NCI-H748 (cell line): Measurements from ENCODE around the gene PTPRU.
"Not testable (repeated sequence)": the region's sequence is repeated elsewhere in the genome, so short reads cannot be mapped to it uniquely, and the experiment has no call there.

ENCODE experiments used
- DNase-seq: peaks from one replicate; lab custom pipeline; 2025; ENCODE audit not compliant: unreplicated experiment; lab: John Stamatoyannopoulos, UW

The PTPRU gene

DNA sequence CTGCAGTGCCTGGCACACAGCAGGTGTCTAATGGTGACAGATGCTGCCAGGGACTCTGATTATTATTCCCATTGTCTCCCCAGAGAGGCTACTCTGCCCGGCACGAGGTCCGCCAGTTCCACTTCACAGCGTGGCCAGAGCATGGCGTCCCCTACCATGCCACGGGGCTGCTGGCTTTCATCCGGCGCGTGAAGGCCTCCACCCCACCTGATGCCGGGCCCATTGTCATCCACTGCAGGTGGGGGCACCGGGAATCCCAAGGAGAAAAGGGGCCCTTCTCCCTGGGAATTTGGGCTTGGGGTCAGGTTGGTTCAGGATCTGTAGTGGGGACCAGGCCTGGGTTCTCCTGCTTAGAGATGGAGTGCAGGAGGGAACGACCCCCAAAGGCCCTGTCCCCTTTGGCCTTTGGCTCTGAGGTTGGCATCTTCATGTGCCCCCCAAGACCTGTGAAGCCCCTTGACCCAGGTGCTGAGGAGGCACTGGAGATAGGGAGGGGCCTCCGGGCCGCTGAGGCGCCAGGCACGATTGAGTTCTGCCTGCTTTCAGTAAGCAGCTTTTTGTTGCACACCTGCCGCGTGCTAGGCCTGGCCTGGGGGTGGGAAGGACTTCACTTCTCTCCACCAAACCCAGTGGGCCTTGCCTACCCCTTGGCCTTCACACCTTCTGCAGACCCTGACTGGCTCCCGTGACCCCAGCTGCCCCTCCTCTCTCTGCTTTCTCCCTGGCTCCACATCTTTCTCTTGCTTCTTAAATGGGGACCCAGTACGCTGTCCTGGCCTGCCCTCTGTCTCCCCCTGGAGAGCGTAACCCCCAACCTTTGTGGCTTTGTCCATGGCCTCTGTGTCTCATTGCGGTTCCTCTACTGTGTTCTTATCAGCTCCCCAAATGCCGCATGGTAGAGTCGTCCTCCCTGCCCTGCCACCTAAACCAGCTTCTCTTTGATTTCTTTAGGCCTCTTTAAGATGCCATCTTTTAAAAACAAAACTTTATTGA lies 76.4 kb downstream of the PTPRU start:
- DNase-seq: no peak

DNA sequence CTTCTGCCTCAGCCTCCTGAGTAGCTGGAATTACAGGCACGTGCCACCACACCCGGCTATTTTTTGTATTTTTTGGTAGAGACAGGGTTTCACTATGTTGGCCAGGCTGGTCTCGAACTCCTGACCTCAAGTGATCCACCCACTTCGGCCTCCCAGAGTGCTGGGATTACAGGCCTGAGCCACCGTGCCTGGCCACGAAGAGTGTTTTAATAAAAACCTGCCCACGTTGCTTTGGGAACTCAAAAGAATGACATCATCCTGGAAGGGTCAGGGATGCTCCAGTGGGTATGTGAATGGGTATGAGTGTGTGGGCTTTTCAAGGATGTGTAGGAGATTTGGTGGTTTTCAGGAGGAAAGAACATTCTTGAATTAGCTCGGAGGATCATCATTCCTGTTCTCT lies 78.4 kb downstream of the PTPRU start:
- not testable (repeated sequence) for DNase-seq

DNA sequence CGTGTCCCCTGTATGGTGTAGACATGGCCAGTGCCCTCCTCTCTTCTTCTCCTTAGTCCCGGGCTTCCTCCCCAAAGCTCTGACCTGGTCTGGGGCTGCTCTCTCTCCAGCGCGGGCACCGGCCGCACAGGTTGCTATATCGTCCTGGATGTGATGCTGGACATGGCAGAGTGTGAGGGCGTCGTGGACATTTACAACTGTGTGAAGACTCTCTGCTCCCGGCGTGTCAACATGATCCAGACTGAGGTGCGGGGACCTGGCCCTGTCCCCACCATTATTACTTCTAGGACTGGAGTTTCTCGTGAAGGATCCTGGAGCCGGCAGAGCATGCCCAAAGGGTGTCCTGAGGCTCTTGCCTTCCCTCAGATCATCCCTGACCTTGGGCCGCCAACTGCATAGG lies 78.9 kb downstream of the PTPRU start:
- no peak for DNase-seq

DNA sequence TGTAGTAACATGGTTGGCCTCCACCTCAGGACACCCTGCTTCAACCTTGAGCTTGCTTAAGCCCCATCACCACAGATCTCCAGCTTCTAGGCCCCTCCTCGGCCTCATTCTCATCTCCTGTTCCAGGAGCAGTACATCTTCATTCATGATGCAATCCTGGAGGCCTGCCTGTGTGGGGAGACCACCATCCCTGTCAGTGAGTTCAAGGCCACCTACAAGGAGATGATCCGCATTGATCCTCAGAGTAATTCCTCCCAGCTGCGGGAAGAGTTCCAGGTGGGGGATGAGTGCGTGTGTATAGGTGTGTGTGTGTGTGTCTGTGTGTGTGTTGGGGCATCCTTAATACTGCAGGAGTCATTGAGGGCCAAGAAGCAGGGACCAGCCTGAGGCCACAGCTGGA lies 79.6 kb downstream of the PTPRU start:
- DNase-seq: no peak

DNA sequence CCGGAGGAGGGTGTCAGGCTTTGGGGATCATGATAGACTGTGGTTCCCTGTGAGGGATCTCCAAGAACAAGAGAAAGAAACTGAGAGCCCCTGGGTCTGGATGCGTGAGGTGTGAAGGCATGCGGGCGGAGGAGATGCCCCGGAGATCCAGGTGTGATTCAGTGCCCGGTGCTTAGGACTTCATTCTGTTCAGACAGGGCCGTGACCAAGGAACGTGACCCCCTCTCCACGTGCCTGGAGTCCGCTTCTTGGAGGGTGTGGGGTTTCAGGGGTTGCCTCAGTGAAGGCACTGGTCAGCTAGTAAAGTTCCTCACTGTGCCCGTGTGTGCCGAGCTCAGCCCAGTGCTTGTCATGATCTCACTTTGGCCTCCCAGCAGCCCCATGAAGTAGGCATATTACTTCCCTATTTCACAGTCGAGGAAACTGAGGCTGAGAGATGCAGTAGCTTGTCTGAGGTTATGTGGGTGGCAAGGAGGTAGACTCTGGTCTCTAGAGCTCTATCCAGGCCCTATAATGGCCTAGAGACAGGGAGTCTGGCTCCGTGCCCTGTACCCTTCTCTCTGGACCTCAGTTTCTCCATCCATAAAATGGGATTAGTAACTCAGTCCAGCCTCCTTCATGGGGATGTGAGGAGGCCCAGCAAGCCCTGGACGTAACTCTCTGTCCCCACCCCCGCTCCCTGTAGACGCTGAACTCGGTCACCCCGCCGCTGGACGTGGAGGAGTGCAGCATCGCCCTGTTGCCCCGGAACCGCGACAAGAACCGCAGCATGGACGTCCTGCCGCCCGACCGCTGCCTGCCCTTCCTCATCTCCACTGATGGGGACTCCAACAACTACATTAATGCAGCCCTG lies 81.0 kb downstream of the PTPRU start:
- DNase-seq: no peak

DNA sequence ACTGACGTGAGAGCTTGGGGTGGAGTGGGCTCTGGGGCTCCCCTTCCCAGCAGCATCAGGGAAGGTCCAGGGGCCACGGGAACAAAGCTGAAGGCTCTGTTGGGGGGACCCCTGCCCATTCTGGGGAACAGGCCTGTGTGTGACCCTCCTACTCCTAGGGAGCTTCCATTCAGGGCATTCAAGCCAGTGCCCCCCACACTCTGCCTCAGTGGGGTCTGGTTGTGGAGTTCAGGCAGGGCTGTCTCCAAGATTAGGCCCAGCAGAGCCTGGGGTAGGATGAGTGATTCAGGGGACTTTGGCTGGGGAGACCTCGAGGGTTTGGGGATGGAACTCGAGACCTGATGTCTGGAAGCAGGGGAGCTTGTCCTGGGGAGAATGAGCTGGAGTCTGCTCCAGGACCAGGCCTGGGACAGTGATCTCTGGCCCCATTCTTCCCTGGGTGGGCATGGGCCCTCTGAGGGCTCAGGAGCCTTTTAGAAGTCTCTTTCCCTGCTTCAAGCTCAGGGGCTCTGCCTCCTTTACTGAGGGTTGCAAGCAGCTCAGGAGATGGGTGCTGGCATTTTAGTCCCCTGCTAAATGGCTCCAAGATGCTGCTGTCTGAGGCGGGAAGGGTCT lies 81.7 kb downstream of the PTPRU start:
- DNase-seq: no peak

DNA sequence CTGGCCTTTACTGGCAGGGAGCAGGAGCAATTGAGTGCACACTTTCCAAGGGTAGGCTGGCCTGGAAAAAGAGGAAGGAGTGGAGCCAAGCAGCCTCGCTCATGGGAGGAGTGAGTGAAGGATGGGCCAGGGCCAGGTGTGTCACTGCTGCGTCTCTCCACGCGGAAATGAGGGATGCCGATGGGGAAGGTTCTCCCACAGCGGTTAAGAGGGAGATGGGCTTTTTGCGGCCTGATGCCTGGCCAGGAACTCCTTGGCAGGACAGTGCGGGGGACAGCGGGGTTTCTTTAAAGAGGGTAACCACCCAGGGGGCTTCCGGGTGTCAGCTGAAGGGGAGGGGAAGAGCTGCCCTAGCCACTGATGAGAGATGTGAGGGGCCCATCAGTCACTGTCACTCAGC lies 82.4 kb downstream of the PTPRU start:
- no peak for DNase-seq

DNA sequence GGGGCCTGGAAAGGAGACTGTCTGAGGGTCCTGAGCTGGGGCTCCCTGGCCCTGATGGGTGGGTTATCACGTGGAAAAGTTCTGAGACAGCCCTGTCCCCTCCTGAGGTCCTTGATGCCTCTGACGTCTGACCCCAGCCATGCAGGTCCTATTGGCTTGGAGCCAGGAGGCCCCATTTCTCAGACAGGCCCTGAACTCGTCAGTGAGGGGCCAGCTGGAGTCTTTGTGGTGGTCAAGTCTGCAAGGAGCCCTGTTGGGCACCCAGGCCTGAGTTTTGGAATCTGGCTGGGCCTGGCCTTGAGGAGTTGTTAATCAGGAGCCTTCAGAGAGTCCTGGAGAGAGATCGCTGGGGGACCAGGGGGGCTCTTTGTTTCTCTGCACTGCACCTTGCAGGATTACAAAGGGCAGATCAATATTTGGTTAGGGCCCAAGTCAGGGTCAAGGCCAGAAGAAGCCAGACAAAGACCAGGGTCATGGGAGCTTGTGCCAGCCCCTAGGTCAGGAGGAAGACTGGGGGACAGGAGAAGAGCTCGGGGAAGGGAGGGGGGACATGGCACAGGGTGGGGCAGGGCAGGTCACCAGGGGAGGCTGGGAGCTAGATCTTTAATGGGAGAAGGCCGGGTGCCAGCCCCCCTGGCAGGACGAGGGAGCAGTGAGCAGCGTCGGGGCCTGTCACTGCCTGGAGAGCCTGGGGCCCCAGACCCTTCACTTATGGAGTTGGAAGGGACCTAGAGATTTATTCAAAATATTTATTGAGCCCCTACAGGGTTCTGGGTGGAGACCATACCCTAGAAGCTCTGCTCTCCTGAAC lies 83.2 kb downstream of the PTPRU start:
- no peak for DNase-seq

DNA sequence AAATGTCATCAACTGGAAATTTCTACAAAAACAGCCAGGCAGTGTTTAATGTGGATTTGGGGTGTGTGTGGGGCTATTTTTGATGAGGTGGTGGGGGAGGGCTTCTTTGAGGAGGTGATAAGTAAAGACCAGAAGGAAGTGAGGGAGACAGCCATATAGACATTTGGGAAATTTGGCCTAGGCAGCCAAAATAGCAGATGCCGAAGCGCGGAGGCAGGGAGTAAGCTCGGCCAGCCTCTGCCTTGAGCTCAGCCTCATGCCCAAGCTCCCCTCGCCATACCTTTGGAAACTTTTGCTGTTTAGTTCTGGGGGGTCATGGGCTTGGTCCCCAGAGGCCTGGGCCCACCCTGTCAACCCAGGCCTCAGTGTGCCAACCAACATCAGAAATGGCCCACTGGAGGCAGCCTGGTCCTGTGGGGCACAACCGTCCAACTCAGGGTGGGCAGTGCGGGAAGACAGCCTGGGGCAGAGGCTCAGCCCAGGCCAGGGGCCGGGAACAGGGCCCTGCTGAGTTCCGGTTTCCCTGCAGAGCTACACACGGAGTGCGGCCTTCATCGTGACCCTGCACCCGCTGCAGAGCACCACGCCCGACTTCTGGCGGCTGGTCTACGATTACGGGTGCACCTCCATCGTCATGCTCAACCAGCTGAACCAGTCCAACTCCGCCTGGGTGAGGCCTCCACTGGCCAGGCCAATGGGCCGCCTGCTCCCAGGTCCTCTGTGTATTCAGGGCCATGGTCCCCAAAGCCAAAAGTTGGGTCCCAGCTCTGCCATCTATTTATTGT lies 84.0 kb downstream of the PTPRU start:
- DNase-seq: no peak

DNA sequence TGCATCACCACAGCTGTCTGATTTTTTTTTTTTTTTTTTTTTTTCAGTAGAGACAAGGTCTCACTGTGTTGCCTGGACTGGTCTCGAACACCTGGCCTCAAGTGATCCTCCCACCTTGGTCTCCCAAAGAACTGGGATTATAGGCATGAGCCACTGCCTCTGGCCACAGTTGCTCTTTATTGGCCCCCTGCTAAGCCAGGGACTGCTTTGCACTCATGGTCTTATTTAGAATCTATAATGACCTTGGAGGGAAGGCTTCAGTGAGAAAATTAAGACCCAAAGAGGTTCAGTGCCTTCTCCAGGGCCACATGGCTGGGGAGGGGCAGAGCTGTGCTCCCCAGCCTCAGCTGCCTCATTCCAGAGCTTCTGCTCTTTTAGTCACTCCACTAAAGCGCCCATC lies 84.9 kb downstream of the PTPRU start:
- DNase-seq: no peak

DNA sequence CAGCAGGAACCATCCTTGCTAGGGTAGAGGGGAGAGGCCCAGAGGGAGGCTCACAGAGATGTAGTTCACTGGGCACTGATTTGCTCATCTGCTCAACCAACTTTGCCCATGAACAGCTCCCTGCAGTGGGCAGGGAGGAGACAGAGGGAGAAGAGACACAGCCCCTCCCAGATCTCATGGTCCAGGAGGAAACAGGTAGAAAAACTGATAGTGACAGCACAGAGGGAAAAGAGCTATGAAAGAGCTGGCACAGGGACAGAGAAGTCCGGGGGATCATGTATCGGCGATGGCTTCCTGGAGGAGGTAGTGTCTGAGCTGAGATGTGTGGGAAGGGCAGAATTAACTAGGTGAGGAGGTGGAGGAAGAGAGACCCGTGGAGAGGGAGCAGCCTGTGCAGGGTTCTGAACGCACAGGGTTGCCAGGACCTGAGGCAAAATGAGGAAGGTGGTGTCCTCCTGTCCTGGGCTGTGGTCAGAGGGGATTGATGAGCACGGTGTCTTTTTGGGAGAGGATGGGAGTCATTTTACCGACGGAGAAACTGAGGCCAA lies 85.9 kb downstream of the PTPRU start:
- DNase-seq: no peak

DNA sequence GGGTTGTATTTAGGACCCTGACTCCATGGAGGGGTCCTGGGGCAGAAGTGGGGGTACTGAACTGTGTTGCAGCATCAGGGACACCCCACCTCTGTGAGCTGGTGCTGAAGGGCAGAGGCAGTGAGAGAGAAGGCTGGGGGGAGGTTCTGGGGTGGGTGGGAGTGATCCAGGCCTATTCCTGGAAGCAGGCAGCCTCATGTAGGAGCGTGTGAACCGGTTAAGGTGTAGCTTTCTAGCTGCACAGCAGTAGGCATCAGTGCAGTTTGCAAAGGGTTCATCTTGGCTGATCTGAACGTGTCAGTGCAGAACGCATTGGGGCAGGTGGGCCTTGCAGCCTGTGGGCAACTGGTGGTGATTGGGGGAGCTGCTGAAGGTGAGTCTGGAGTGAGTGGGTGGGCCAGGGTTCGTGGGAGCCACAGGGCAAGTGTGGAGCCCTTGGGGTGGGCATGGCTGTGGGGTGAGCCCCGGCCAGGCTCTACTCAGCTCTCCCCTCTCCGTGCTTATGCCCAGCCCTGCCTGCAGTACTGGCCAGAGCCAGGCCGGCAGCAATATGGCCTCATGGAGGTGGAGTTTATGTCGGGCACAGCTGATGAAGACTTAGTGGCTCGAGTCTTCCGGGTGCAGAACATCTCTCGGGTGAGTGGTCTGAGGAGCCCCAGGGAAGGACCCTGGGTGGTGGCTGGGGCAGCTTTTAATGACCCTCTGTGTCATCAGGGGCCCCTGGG lies 86.7 kb downstream of the PTPRU start:
- DNase-seq: no peak

DNA sequence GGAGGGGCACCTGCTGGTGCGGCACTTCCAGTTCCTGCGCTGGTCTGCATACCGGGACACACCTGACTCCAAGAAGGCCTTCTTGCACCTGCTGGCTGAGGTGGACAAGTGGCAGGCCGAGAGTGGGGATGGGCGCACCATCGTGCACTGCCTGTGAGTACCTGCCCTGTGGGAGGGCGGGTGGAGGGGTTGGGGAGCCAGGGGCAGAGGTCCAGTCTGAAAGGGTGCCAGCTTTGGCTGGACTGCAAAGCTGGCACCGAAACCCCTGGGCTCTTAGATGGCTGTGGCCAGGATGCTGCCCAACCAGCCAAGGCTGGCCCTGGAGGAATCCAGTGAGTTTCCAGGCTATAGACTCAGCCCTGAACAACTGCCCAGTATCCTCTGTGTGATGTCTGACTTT lies 87.3 kb downstream of the PTPRU start:
- no peak for DNase-seq

DNA sequence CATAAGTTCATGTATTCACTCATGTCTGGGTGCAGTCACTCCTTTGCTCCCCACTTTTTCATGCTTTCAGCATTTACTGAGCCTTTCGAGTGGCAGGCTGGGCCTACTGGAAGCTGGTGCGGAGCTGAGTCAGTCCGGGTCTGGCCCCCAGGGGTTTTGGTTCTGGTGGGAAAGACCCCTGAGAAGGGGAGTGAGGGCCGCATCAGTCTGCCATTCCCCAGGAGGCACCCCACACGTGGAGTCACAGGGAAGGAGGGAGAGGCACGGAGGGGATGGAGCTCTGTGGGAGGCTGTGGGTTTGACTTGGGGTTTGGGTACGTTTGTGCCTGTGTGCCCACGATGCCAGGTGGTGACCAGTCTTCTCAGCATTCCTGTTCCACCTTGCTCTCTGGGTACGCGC lies 87.9 kb downstream of the PTPRU start:
- DNase-seq: no peak

DNA sequence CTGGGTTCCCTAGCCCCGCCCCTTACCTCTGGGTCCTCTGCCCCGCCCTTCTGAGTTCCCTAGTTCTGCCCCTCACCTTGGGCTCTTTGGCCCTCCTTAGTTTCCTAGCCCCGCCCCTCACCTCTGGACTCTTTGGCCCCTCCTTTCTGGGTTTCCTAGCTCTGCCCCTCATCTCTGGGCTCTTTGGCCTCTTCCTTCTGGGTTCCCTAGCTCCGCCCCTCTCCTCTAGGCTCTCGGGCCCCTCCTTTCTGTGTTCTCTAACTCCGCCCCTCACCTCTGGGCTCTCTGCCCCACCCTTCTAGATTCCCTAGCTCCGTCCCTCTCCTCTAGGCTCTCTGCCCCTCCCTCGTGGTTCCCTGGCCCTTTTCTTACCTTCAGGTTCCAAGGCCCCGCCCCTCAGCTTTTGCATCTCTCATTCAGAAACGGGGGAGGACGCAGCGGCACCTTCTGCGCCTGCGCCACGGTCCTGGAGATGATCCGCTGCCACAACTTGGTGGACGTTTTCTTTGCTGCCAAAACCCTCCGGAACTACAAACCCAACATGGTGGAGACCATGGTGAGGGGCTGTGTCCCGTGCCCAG lies 88.5 kb downstream of the PTPRU start:
- DNase-seq: no peak

DNA sequence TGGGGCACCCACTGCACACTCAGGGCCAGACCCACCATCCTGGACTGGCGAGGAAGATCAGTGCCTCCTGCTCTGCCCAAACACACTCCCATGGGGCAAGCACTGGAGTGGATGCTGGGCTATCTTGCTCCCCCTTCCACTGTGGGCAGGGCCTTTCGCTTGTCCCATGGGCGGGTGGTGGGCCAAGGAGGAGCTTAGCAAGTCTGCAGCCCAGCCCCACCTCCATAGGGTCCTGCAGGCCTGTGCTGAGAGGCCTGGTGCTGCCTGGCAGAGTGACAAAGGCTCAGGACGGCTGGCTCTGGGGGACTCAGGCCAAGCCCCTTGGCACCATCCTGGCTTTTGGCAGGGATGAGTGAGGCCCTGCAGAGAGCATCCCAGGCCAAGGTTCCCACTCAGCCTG lies 89.4 kb downstream of the PTPRU start:
- no peak for DNase-seq

DNA sequence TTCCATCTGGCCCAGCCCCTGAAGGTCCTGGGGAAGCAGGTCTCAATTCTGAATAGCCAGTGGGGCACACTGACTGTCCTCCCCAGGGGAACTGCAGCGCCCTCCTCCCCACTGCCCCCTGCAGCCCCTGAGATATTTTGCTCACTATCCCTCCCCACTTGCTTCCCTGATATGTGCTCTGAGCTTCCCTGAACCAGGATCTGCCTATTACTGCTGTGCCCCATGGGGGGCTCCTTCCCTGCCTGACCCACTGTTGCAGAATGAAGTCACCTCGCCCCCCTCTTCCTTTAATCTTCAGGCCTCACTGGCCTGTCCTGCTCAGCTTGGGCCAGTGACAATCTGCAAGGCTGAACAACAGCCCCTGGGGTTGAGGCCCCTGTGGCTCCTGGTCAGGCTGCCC lies 89.8 kb downstream of the PTPRU start:
- DNase-seq: no peak

DNA sequence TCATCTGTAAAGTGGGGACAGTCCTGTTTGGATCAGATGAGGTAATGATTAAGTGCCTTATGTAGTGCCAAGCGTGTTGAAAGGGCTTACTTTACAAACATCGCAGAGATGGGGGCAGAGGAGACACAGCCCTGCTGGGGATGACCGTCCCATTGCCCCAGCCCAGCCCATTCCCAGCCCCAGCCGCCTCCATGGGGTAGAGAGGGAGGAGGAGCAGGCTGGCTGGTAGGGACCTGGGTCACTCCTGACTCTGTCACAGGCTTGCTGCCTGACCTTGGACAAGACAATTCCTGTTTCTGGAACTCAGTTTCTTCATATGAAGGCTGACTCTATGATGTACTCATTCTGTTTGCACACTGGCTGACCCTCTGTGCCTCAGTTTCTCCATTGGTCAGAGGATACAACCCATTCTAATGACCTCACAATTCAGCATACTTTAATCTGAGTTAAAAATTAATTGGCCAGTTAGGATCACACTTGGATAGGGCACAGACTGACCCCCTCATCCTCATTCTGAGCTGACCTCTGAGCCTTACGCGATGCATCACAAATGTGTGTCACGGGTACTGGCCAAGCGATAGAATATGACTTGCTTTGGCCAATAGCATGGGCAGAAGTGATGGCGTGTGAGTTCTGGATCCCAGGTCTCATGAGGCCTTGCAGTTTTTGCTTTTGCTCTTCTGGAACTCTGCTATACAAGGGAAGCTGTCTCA lies 91.1 kb downstream of the PTPRU start:
- no peak for DNase-seq
